ENCODE data around the gene CIAO3. TPM values are rescaled to one million over a fixed set of nuclear protein-coding genes. Genes with fewer than 3 reads are reported as not detected.
A peak's percentile ranks its signal among the peaks of the same experiment; 100 is the strongest.

The CIAO3 gene
- total RNA-seq, 2 experiments from 2014 or later, result 33.3 to 38.2 TPM

GRCh38 chr16:720990-721764 is 19.6 kb downstream of the CIAO3 start, which contains the start of gene ANTKMT:
Gene ANTKMT (plus strand): TSS chr16:721146. CDS start chr16:721275, 129 bp downstream.
- Mint-ChIP-seq H3K36me3 (ENCODE audit: low read depth) (no peaks in the 10 kb centered on the region), H3K27ac (peak within 1 kb of the TSS; percentile 68), H3K4me3 (peak within 1 kb of the TSS; percentile 87), H3K9me3 (no peaks in the 10 kb centered on the region), H3K4me1 (ENCODE audit: low read depth) (peaks cover 20% of the 10 kb centered on the region), H3K27me3 (no peaks in the 10 kb centered on the region)
- Histone ChIP-seq H3K27me3 (ENCODE audit: control insufficient read depth in 1 of 2, insufficient read depth in 2 of 2, low read length in 2 of 2) (peaks cover 2 to 7% of the 10 kb centered on the region in 2 experiments), H3K4me1 (ENCODE audit: insufficient read depth, low read length) (peaks cover 47% of the 10 kb centered on the region), H3K9me3 (ENCODE audit: control insufficient read depth in 1 of 2, insufficient read depth in 1 of 2, low read length in 2 of 2) (peaks cover 0 to 13% of the 10 kb centered on the region in 2 experiments), H3K4me3 (ENCODE audit: low read length) (peak within 1 kb of the TSS; percentile 63), H3K27ac (ENCODE audit: low read depth in 1 of 2, low read length in 2 of 2) (peak within 1 kb of the TSS in 1 of 2 donors; percentile 35), H3K36me3 (ENCODE audit: insufficient read depth, low read length) (no peaks in the 10 kb centered on the region)
- peak; percentile 75 for ATAC-seq (ENCODE audit: poor library complexity)
- ChIA-PET POLR2A (interaction anchor here (0.8 to 2.5 kb wide), 13 partner anchors 10 to 687 kb away, joined by 3 to 20 read pairs (median 4); partner anchors contain the start of genes CHTF18, CIAO3, METTL26 and RPUSD1), CTCF (interaction anchor here (0.7 to 2.3 kb wide), 2 partner anchors 11 to 20 kb away, joined by 3 to 9 read pairs; partner anchors contain the start of gene CIAO3)
- intact Hi-C loops (cut with DNase I, micrococcal nuclease), result no loop called here
- peak; percentile 31 to 89 (median 63) for DNase-seq
- TF ChIP-seq CTCF (IDR thresholded peaks at IDR 0.05), result no peak

GRCh38 chr16:720447-720989 is 20.3 kb downstream of the CIAO3 start:
- Histone ChIP-seq H3K4me3 (ENCODE audit: low read length) (peak overlapping the region; percentile 63), H3K36me3 (ENCODE audit: insufficient read depth, low read length) (no peaks in the 10 kb centered on the region), H3K27me3 (ENCODE audit: control insufficient read depth in 1 of 2, insufficient read depth in 2 of 2, low read length in 2 of 2) (peaks cover 7 to 9% of the 10 kb centered on the region in 2 experiments), H3K27ac (ENCODE audit: low read depth in 1 of 2, low read length in 2 of 2) (peak overlapping the region in 1 of 2 donors; percentile 35), H3K4me1 (ENCODE audit: insufficient read depth, low read length) (peaks cover 48% of the 10 kb centered on the region), H3K9me3 (ENCODE audit: control insufficient read depth in 1 of 2, insufficient read depth in 1 of 2, low read length in 2 of 2) (peaks cover 0 to 16% of the 10 kb centered on the region in 2 experiments)
- no peaks in the 10 kb centered on the region for H3K36me3 Mint-ChIP-seq (ENCODE audit: low read depth)
- H3K9me3 Mint-ChIP-seq, result no peaks in the 10 kb centered on the region
- ChIA-PET POLR2A (interaction anchor here (0.6 to 2.5 kb wide), 14 partner anchors 8 to 688 kb away, joined by 3 to 20 read pairs (median 4); partner anchors contain the start of genes CHTF18, CIAO3, METTL26 and RPUSD1), CTCF (interaction anchor here (0.7 to 2.3 kb wide), 2 partner anchors 10 to 20 kb away, joined by 3 to 9 read pairs; partner anchors contain the start of gene CIAO3)
- intact Hi-C loops (cut with DNase I, micrococcal nuclease), result no loop called here
- H3K27me3 Mint-ChIP-seq, result no peaks in the 10 kb centered on the region
- ATAC-seq (ENCODE audit: poor library complexity), result peak; percentile 27
- no peak for TF ChIP-seq CTCF (IDR thresholded peaks at IDR 0.05)
- peak overlapping the region; percentile 87 for H3K4me3 Mint-ChIP-seq
- peak in 4 of 14 experiments; percentile 55 to 67 (median 60) for DNase-seq
- H3K27ac Mint-ChIP-seq, result peak overlapping the region; percentile 68
- peaks cover 21% of the 10 kb centered on the region for H3K4me1 Mint-ChIP-seq (ENCODE audit: low read depth)

GRCh38 chr16:719815-720446 is 20.9 kb downstream of the CIAO3 start:
- ChIA-PET POLR2A (interaction anchor here (0.6 to 2.5 kb wide), 10 partner anchors 8 to 245 kb away, joined by 3 to 20 read pairs (median 4); partner anchors contain the start of genes CIAO3 and STUB1), CTCF (interaction anchor here (2.3 kb wide), 1 partner anchor 21 kb away, joined by 9 read pairs; the partner anchor contains the start of gene CIAO3)
- Mint-ChIP-seq H3K9me3 (no peaks in the 10 kb centered on the region), H3K27me3 (no peaks in the 10 kb centered on the region), H3K4me1 (ENCODE audit: low read depth) (peaks cover 21% of the 10 kb centered on the region), H3K36me3 (ENCODE audit: low read depth) (no peaks in the 10 kb centered on the region), H3K27ac (peak overlapping the region; percentile 68), H3K4me3 (peak overlapping the region; percentile 87)
- peak overlapping the region in 1 of 2 donors; percentile 35 for H3K27ac ChIP-seq (ENCODE audit: low read depth in 1 of 2, low read length in 2 of 2)
- no peak for TF ChIP-seq CTCF (IDR thresholded peaks at IDR 0.05)
- DNase-seq (no peak), ATAC-seq (ENCODE audit: poor library complexity) (no peak)
- H3K9me3 ChIP-seq (ENCODE audit: control insufficient read depth in 1 of 2, insufficient read depth in 1 of 2, low read length in 2 of 2), result peaks cover 0 to 16% of the 10 kb centered on the region in 2 experiments
- H3K4me3 ChIP-seq (ENCODE audit: low read length), result peak overlapping the region; percentile 63
- peaks cover 7 to 9% of the 10 kb centered on the region in 2 experiments for H3K27me3 ChIP-seq (ENCODE audit: control insufficient read depth in 1 of 2, insufficient read depth in 2 of 2, low read length in 2 of 2)
- intact Hi-C loops (cut with DNase I, micrococcal nuclease), result no loop called here
- no peaks in the 10 kb centered on the region for H3K36me3 ChIP-seq (ENCODE audit: insufficient read depth, low read length)
- peaks cover 48% of the 10 kb centered on the region for H3K4me1 ChIP-seq (ENCODE audit: insufficient read depth, low read length)
